Measurements from ENCODE around the gene CDX1. TPM values are rescaled to one million over a fixed set of nuclear protein-coding genes. Genes with fewer than 3 reads are reported as not detected.

Gene CDX1
- total RNA-seq, 1 donor from 2014 or later, result not detected

- Mint-ChIP-seq H3K36me3 (no peaks in the 10 kb centered on the region), H3K27ac (peak overlapping the region; percentile 87), H3K4me3 (peak overlapping the region; percentile 81), H3K27me3 (ENCODE audit: insufficient read depth, low read depth) (peaks cover 19% of the 10 kb centered on the region), H3K4me1 (peaks cover 51% of the 10 kb centered on the region), H3K9me3 (no peaks in the 10 kb centered on the region)
- no peak overlapping the region for H2AFZ ChIP-seq (replicated peaks)
- TF ChIP-seq EZH2 (IDR thresholded peaks at IDR 0.05), result no peak
- TF ChIP-seq, protein P1, sequence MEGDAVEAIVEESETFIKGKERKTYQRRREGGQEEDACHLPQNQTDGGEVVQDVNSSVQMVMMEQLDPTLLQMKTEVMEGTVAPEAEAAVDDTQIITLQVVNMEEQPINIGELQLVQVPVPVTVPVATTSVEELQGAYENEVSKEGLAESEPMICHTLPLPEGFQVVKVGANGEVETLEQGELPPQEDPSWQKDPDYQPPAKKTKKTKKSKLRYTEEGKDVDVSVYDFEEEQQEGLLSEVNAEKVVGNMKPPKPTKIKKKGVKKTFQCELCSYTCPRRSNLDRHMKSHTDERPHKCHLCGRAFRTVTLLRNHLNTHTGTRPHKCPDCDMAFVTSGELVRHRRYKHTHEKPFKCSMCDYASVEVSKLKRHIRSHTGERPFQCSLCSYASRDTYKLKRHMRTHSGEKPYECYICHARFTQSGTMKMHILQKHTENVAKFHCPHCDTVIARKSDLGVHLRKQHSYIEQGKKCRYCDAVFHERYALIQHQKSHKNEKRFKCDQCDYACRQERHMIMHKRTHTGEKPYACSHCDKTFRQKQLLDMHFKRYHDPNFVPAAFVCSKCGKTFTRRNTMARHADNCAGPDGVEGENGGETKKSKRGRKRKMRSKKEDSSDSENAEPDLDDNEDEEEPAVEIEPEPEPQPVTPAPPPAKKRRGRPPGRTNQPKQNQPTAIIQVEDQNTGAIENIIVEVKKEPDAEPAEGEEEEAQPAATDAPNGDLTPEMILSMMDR (IDR thresholded peaks at IDR 0.05), result no peak
- no peak for TF ChIP-seq EZH2phosphoT487 (IDR thresholded peaks at IDR 0.05)
- H3K4me2 ChIP-seq, result peak overlapping the region; percentile 75
- H3K36me3 ChIP-seq, result no peaks in the 10 kb centered on the region
- no peak overlapping the region for H3K27ac ChIP-seq
- no peaks in the 10 kb centered on the region for H3K79me2 ChIP-seq (ENCODE audit: low read depth)
- no peaks in the 10 kb centered on the region for H3K9me3 ChIP-seq (ENCODE audit: low read depth)
- peaks cover 9% of the 10 kb centered on the region for H3F3A ChIP-seq (ENCODE audit: low read depth)
- H4K20me1 ChIP-seq (ENCODE audit: low read depth), result no peaks in the 10 kb centered on the region
- H3K4me3 ChIP-seq, result peak overlapping the region; percentile 36
- no peaks in the 10 kb centered on the region for H3K27me3 ChIP-seq
- H3K9ac ChIP-seq, result no peak overlapping the region
- DNase-seq (ENCODE audit: low spot score), result no peak
- peaks cover 16% of the 10 kb centered on the region for H3K4me1 ChIP-seq
Observed at GRCh38 chr5:150154618-150155128, 11.9 kb upstream of the CDX1 start.

- H3K27me3 ChIP-seq, result no peaks in the 10 kb centered on the region
- Mint-ChIP-seq H3K4me1 (peaks cover 51% of the 10 kb centered on the region), H3K9me3 (no peaks in the 10 kb centered on the region), H3K4me3 (peak within 1 kb of the TSS; percentile 81), H3K27me3 (ENCODE audit: insufficient read depth, low read depth) (peaks cover 19% of the 10 kb centered on the region), H3K27ac (peak within 1 kb of the TSS; percentile 86), H3K36me3 (no peaks in the 10 kb centered on the region)
- H3K4me3 ChIP-seq, result peak within 1 kb of the TSS; percentile 36
- no peak within 1 kb of the TSS for H3K27ac ChIP-seq
- no peaks in the 10 kb centered on the region for H3K36me3 ChIP-seq
- no peaks in the 10 kb centered on the region for H3K79me2 ChIP-seq (ENCODE audit: low read depth)
- H2AFZ ChIP-seq (replicated peaks), result peak within 1 kb of the TSS; percentile 66
- no peaks in the 10 kb centered on the region for H4K20me1 ChIP-seq (ENCODE audit: low read depth)
- TF ChIP-seq, protein P1 (IDR thresholded peaks at IDR 0.05), result no peak
- TF ChIP-seq EZH2phosphoT487 (IDR thresholded peaks at IDR 0.05), result no peak
- TF ChIP-seq EZH2 (IDR thresholded peaks at IDR 0.05), result no peak
- H3K4me1 ChIP-seq, result peaks cover 16% of the 10 kb centered on the region
- H3K4me2 ChIP-seq, result peak within 1 kb of the TSS; percentile 75
- peak; percentile 82 for DNase-seq (ENCODE audit: low spot score)
- no peak within 1 kb of the TSS for H3K9ac ChIP-seq
- peaks cover 9% of the 10 kb centered on the region for H3F3A ChIP-seq (ENCODE audit: low read depth)
- no peaks in the 10 kb centered on the region for H3K9me3 ChIP-seq (ENCODE audit: low read depth)
Observed at GRCh38 chr5:150155258-150156026, 11.1 kb upstream of the CDX1 start, which contains the start of gene PDGFRB. PDGFRB (minus strand) TSS chr5:150155845; CDS start chr5:150137047, 18,798 bp downstream.

DNA sequence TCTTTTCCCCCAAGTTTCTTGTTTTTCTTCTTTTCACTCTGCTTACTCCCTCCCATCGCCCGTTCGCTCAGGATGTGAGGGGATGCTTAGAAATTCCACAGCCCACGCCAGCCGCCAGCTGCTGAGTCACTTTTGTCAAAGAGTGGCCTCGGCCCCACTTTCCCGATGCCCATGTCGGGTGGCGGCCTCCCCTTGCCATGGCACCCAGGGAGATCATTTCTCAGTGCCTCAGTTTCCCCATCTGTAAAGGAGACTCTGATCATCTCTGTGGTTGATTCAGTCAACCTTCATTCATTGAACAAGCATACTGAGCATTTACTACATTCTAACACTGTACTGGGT is 10.6 kb upstream of the CDX1 start:
- Histone ChIP-seq H3K36me3 (no peaks in the 10 kb centered on the region), H3K9ac (no peak overlapping the region), H3K79me2 (ENCODE audit: low read depth) (no peaks in the 10 kb centered on the region), H3K9me3 (ENCODE audit: low read depth) (no peaks in the 10 kb centered on the region), H3K4me2 (peak overlapping the region; percentile 75), H3K4me3 (peak overlapping the region; percentile 36), H3F3A (ENCODE audit: low read depth) (peaks cover 9% of the 10 kb centered on the region), H3K4me1 (peaks cover 16% of the 10 kb centered on the region), H2AFZ (replicated peaks) (peak overlapping the region; percentile 66), H4K20me1 (ENCODE audit: low read depth) (no peaks in the 10 kb centered on the region), H3K27me3 (no peaks in the 10 kb centered on the region), H3K27ac (no peak overlapping the region)
- DNase-seq (ENCODE audit: low spot score), result no peak
- no peaks in the 10 kb centered on the region for H3K9me3 Mint-ChIP-seq
- TF ChIP-seq EZH2phosphoT487 (IDR thresholded peaks at IDR 0.05), result no peak
- no peak for TF ChIP-seq EZH2 (IDR thresholded peaks at IDR 0.05)
- TF ChIP-seq, protein P1 (IDR thresholded peaks at IDR 0.05), result no peak
- peaks cover 22% of the 10 kb centered on the region for H3K27me3 Mint-ChIP-seq (ENCODE audit: insufficient read depth, low read depth)
- H3K27ac Mint-ChIP-seq, result peak overlapping the region; percentile 59
- no peaks in the 10 kb centered on the region for H3K36me3 Mint-ChIP-seq
- H3K4me1 Mint-ChIP-seq, result peaks cover 52% of the 10 kb centered on the region
- peak overlapping the region; percentile 81 for H3K4me3 Mint-ChIP-seq

Measured in neural progenitor cell (in vitro differentiated cells).